ENCODE results near the gene SLC29A3. TPM values are rescaled to one million over a fixed set of nuclear protein-coding genes. Genes with fewer than 3 reads are reported as not detected.

The SLC29A3 gene
- total and polyA plus RNA-seq, 10 of the 15 experiments (the other 5 are each of a cell fraction or from before 2014, with no cell fraction given): 1.5 to 4.0 (median 2.7) TPM

DNA sequence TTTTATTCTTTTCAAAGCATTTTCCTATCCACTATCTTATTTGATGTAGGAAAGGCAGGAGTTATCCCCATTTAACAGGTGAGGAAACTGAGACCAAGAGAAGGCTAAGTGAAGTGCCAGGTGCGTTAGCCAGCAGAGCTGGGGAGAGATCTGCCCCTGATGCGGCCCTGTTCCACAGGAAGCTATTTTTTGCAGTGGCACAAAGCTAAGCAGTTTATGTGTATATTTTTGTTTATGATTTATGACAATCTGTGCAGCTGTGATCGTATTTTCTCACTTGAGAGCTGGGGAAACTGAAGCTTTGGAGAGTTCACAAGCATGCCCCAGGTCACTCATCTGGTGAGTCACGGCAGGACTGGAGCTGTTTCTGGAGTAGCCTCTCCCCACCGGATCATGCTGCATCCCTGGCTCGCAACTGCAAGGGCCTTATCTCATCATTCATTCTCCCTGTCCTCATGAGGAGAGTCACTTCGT, 38.8 kb downstream of the SLC29A3 start:
- intact Hi-C loops (cut with micrococcal nuclease; ENCODE audit: unreplicated experiment) (no loop called here), in situ Hi-C loops (cut with MboI) (loop anchor here (5.0 kb wide), 1 partner anchor 36 kb away; no protein-coding TSS in a partner anchor)
- BruUV-seq (replicated peaks): no TSS peak
- H4K20me1 ChIP-seq (ENCODE audit: control insufficient read depth, insufficient read depth): no peaks in the 10 kb centered on the region
- H3K4me2 ChIP-seq (ENCODE audit: control insufficient read depth, insufficient read depth): peak overlapping the region; percentile 30
- H3K9ac ChIP-seq (ENCODE audit: control insufficient read depth, insufficient read depth, low read length): no peak overlapping the region
- RAD21 ChIA-PET (ENCODE audit: unreplicated experiment): interaction anchor here (0.9 to 1.6 kb wide), 2 partner anchors 14 to 25 kb away, joined by 3 to 7 read pairs; no protein-coding TSS in a partner anchor
- no peak overlapping the region for H2AFZ ChIP-seq (ENCODE audit: control insufficient read depth, low read depth, low read length)
- no peak overlapping the region for H3K4me3 ChIP-seq
- POLR2A ChIA-PET: interaction anchor here (0.6 to 1.0 kb wide), 2 partner anchors 18 to 20 kb away, joined by 3 read pairs; no protein-coding TSS in a partner anchor
- H3K4me1 ChIP-seq (ENCODE audit: control insufficient read depth, insufficient read depth, low read length): peaks cover 26% of the 10 kb centered on the region
- CTCF ChIA-PET: interaction anchor here (0.8 to 3.1 kb wide), 6 partner anchors 13 to 43 kb away, joined by 3 to 11 read pairs (median 5); partner anchors contain the start of gene SLC29A3
- SMC1A ChIA-PET (ENCODE audit: uncharacterized antibody, unreplicated experiment): interaction anchor here (1.0 to 2.8 kb wide), 4 partner anchors 12 to 24 kb away, joined by 3 to 12 read pairs (median 5); no protein-coding TSS in a partner anchor
- no peaks in the 10 kb centered on the region; a peak in 1 of 4 replicates for H3K36me3 ChIP-seq (ENCODE audit: control insufficient read depth in 2 of 2, insufficient read depth in 2 of 2, low read length in 1 of 2)
- DNase-seq (ENCODE audit: low read depth, low spot score) (no peak), ATAC-seq (no peak), FAIRE-seq (no peak)
- no peaks in the 10 kb centered on the region for H3K27me3 ChIP-seq (replicated peaks in 1 of 2; ENCODE audit: control insufficient read depth in 2 of 2, insufficient read depth in 2 of 2, low read length in 1 of 2)
- no peaks in the 10 kb centered on the region for H3K79me2 ChIP-seq (ENCODE audit: control insufficient read depth, insufficient read depth, low read length)
- WGBS (ENCODE audit: insufficient coverage, insufficient replicate concordance, low lambda C conversion rate, missing lambda C conversion rate): 61% methylated on average over 7 of the region's 7 CpGs
- H3K27ac ChIP-seq (ENCODE audit: control insufficient read depth, insufficient read depth): peak overlapping the region; percentile 42
- H3K9me3 ChIP-seq (replicated peaks; ENCODE audit: control insufficient read depth, insufficient read depth, low read length): no peaks in the 10 kb centered on the region
- no peak for TF ChIP-seq SREBF1 (IDR thresholded peaks at IDR 0.05; ENCODE audit: low read length)
- no peak for TF ChIP-seq NR2C2 (IDR thresholded peaks at IDR 0.05; ENCODE audit: borderline replicate concordance, control insufficient read depth, insufficient read length, low read depth)
- TF ChIP-seq JUNB (IDR thresholded peaks at IDR 0.05): no peak
- no peak for TF ChIP-seq MLLT1 (IDR thresholded peaks at IDR 0.05)
- TF ChIP-seq RB1 (IDR thresholded peaks at IDR 0.05; ENCODE audit: borderline replicate concordance): no peak
- TF ChIP-seq ZNF592 (IDR thresholded peaks at IDR 0.05): no peak
- no peak for TF ChIP-seq ETV6 (conservative IDR thresholded peaks at IDR 0.05 in 1 of 2, IDR thresholded peaks at IDR 0.05 in 1 of 2; ENCODE audit: borderline replicate concordance in 1 of 2, low read depth in 1 of 2)
- no peak for TF ChIP-seq IRF5 (IDR thresholded peaks at IDR 0.05; ENCODE audit: borderline replicate concordance)
- TF ChIP-seq IKZF1 (conservative IDR thresholded peaks at IDR 0.05): no peak
- TF ChIP-seq, protein P1, sequence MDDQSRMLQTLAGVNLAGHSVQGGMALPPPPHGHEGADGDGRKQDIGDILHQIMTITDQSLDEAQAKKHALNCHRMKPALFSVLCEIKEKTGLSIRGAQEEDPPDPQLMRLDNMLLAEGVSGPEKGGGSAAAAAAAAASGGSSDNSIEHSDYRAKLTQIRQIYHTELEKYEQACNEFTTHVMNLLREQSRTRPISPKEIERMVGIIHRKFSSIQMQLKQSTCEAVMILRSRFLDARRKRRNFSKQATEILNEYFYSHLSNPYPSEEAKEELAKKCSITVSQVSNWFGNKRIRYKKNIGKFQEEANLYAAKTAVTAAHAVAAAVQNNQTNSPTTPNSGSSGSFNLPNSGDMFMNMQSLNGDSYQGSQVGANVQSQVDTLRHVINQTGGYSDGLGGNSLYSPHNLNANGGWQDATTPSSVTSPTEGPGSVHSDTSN (IDR thresholded peaks at IDR 0.05; ENCODE audit: insufficient replicate concordance, low read depth, low read length): no peak
- no peak for TF ChIP-seq EZH2 (IDR thresholded peaks at IDR 0.05; ENCODE audit: borderline replicate concordance, control insufficient read depth, low read depth, low read length)
- TF ChIP-seq KLF5 (IDR thresholded peaks at IDR 0.05; ENCODE audit: partially characterized antibody): no peak
- TF ChIP-seq RCOR1 (conservative IDR thresholded peaks at IDR 0.05; ENCODE audit: low read depth, low read length): no peak

All from GM12878 (cell line).